Right cardiac atrium (tissue), 5 donors: Measurements from ENCODE around the gene TAC1. TPM values are rescaled to one million over a fixed set of nuclear protein-coding genes. Genes with fewer than 3 reads are reported as not detected.
"Not testable (repeated sequence)": the region's sequence is repeated elsewhere in the genome, so short reads cannot be mapped to it uniquely, and the experiment has no call there.

Experiments
- ATAC-seq, 2 donors: fragments of 200-7000 bp; cut with Tn5 transposase; one replicate each; pipeline versions ENCODE4 v1.8.0 to v1.9.1; 2020; ENCODE audit warnings: moderate library complexity in 2 of 2, mild to moderate bottlenecking in 1 of 2
- DNase-seq, 3 donors: peaks; one replicate each; pipeline ENCODE4 v3.0.0-alpha.2; 2020
- H3K27ac ChIP-seq: one replicate; pipeline ENCODE4 v1.5.1; 2013; ENCODE audit warnings: mild to moderate bottlenecking, low read length, control low read depth, moderate library complexity
- H3K27me3 ChIP-seq: one replicate; pipeline ENCODE4 v1.6.1; 2013; ENCODE audit not compliant: control insufficient read depth, insufficient read depth
- H3K4me1 ChIP-seq: one replicate; pipeline ENCODE4 v1.6.1; 2013; ENCODE audit warnings: low read length; ENCODE audit not compliant: control insufficient read depth, insufficient read depth
- H3K4me3 ChIP-seq: one replicate; pipeline ENCODE4 v1.5.1; 2013; ENCODE audit warnings: low read length, control low read depth
- H3K9me3 ChIP-seq: one replicate; pipeline ENCODE4 v1.6.1; 2013; ENCODE audit warnings: low read length; ENCODE audit not compliant: control insufficient read depth
- WGBS: extraction: QIAGEN DNeasy Blood & Tissue Kit; methylation state at CpG from one replicate; pipeline ENCODE4 v1.1.7; 2013; 5-methylcytosine and 5-hydroxymethylcytosine counted together
- intact Hi-C, 4 donors: fragments of 100-400 bp; cut with DNase I; formaldehyde crosslinking; loops; one replicate each; pipeline versions ENCODE4 v1.11.0 to v1.14.0; 2022 to 2023
- polyA plus RNA-seq: library from polyadenylated mRNA; stranded (reverse); fragments of 200-250 nt; gene quantifications from one replicate; pipeline ENCODE4 v1.2.3, GENCODE V29; 2013
- total RNA-seq, 4 donors: library from RNA; stranded (reverse); fragmentation: NEBNext Ultra II Directional; extraction: Animal tissue kit (Norgen Biotek cat#: 25700); gene quantifications; one replicate each; pipeline ENCODE4 v1.2.1, GENCODE V29; 2021
- donor health status: healthy with polysubstance abuse.
- donor health status: DM: no; HTN: yes; CAD: no.
- donor health status: DM: no; HTN: no; CAD: no.
- donor health status: DM: no; HTN: yes; CAD: no; lungs with severe emphysema.
- donor health status: DM: yes; HTN: yes; CAD: no.

Gene TAC1
- total and polyA plus RNA-seq, 5 donors, result 0.24 to 1.6 TPM; not detected in 3

DNA sequence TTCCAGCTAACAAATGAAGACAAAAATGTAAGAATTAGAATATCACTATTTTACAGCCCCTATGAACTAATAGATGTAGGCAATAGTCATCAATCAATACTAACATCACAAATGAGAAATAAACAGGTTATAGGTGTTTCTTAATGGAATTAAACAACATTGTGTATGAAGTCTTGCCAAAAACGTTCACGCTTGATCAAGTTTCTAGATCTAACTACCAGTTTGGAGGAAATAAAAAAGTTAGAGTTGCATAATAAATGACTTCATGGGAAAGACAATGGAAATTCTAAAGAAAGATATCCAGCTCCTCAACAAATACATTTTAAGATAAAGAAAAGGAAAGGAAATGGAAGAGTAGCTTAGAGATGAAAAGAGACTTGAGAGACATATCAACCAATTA is 19.7 kb downstream of the TAC1 start:
- ATAC-seq (no peak), DNase-seq (no peak)
- Histone ChIP-seq H3K27me3 (no peaks in the 10 kb centered on the region), H3K4me3 (no peak overlapping the region), H3K9me3 (no peaks in the 10 kb centered on the region), H3K4me1 (no peaks in the 10 kb centered on the region), H3K27ac (no peak overlapping the region)
- 60% methylated on average over 2 of the region's 2 CpGs for WGBS
- intact Hi-C loops, result no loop called here

DNA sequence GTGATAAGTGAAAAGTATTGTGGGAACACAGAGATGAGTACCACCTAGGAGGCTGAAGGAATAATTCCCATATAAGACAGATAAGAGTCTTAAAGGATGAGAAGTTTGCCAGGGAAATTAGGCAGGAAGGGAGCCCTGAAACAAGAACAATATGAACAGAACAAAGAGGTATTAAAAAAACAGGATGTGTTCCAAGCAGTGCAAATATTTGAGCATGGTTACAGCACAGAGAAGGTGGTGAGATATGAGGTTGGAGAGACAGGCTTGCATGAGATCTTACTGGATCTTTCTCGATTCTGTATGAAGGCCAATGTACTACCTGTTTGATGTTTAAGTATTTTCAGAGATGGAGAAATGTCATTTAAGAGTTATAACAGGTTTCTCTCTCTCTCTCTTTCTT is 20.3 kb downstream of the TAC1 start:
- ATAC-seq (no peak), DNase-seq (no peak)
- 60% methylated on average over 1 of the region's 1 CpG for WGBS
- intact Hi-C loops, result no loop called here
- Histone ChIP-seq H3K27me3 (no peaks in the 10 kb centered on the region), H3K4me3 (no peak overlapping the region), H3K27ac (no peak overlapping the region), H3K9me3 (no peaks in the 10 kb centered on the region), H3K4me1 (no peaks in the 10 kb centered on the region)

DNA sequence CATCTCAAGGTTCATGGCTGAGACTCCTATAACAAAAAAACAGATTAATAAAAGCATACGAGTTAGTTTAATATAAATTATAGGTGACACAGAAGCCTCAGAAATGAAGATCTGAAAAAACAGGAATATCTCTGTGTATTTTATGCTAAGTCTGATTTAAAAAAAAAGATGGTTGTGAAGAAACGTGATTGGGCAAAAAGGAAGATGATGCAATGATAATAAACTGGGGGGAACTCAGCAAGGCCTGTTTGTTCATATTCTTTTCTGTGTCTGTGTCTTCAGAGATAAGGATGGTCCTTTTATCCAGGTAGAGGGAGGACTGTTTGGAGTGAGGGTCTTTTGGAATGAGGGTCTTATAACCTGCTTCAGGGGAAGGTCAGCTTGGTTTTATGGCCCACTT is 25.9 kb downstream of the TAC1 start:
- H3K27me3 ChIP-seq, result no peaks in the 10 kb centered on the region
- H3K4me3 ChIP-seq, result no peak overlapping the region
- no peaks in the 10 kb centered on the region for H3K4me1 ChIP-seq
- no peak for ATAC-seq
- no peaks in the 10 kb centered on the region for H3K9me3 ChIP-seq
- intact Hi-C loops, result no loop called here
- WGBS, result 66% methylated on average over 2 of the region's 2 CpGs
- no peak for DNase-seq
- no peak overlapping the region for H3K27ac ChIP-seq

DNA sequence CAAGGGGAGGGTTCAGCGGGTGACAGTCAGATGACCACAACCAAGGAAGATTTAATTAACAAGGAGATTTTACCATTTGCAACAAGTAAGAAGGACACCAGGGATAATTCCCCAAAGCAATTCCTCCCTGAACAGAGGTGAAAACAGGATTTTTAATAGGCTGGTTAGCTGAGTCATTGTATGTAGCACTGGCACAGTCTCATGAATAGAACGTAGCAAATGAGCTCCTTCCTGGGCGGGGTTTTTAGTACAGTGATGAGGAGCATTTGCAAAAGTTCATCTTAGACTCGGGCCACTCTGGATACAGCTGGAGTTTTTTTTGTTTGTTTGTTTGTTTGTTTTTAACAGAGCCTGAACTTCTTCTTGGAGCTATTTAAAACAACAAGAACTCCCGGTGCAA is 39.0 kb downstream of the TAC1 start:
- DNase-seq (no peak), ATAC-seq (no peak)
- intact Hi-C loops, result no loop called here
- no peaks in the 10 kb centered on the region for H3K4me1 ChIP-seq
- WGBS, result 65% methylated on average over 5 of the region's 5 CpGs
- H3K27me3 ChIP-seq, result no peaks in the 10 kb centered on the region
- no peak overlapping the region for H3K27ac ChIP-seq
- H3K4me3 ChIP-seq, result no peak overlapping the region
- H3K9me3 ChIP-seq, result no peaks in the 10 kb centered on the region

DNA sequence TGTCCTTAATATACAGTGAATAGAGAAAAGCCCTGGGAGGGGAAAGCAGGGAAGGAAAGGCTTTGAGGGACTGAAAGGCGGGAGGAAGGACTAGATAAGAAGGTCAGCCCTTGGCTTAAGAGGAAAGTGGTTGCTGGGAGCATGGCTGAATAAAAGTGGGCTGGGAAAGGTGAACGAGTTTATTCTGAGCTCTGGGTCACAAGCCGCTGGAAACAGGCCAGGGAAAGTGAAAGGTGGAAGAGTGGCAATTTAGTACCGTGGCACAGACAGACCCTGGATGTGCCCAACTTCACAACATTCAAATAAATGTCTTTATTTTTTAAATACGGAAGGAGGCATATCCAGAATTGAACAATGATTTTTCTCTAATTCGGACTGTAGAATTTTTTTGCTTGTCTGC is 39.7 kb downstream of the TAC1 start:
- no peak for ATAC-seq
- no peaks in the 10 kb centered on the region for H3K27me3 ChIP-seq
- no peak for DNase-seq
- H3K4me1 ChIP-seq, result no peaks in the 10 kb centered on the region
- intact Hi-C loops, result no loop called here
- 54% methylated on average over 6 of the region's 6 CpGs for WGBS
- H3K4me3 ChIP-seq, result no peak overlapping the region
- no peaks in the 10 kb centered on the region for H3K9me3 ChIP-seq
- H3K27ac ChIP-seq, result no peak overlapping the region

DNA sequence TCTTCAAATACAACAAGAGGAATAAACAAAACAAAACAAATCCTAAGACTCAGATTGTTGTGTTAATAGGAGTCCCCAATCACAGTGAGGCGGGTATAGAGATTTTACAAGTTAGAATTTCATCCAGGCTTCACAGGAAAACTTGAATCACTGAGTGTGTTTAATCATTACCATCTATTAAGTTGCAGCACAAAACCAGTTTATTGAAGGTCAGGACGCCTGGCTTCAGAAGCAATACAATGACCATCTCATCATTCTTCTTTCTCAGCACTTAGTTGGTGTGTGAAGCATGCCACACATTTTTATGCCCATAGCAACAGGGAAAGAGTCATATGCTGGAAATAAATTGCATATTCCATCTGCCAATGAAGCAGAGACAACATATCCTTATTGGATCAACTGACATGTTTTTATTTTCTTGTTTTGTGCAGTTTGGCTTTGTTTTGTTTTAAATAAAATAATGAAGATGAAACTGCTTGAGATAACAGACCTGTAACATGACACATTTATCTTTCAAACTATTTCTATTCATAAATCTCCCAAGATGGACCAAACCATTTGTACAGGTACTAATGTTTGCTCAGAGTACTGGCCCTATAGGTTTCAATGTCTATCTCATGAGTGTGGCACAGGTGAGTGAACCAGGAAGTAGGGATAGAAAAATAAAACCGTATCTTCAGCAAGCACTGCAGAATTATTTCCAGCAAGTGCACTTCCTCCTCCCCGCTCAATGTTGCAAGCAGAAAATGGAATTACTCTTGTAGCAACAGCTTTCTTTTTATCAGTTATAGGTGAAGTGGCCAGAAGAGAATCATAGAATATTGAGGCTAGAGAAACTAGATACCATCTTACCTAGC is 40.4 kb downstream of the TAC1 start:
- ATAC-seq (no peak), DNase-seq (no peak)
- Histone ChIP-seq H3K27me3 (no peaks in the 10 kb centered on the region), H3K4me1 (no peaks in the 10 kb centered on the region), H3K9me3 (no peaks in the 10 kb centered on the region), H3K4me3 (no peak overlapping the region), H3K27ac (no peak overlapping the region)
- intact Hi-C loops, result no loop called here
- WGBS, result 72% methylated on average over 4 of the region's 4 CpGs

DNA sequence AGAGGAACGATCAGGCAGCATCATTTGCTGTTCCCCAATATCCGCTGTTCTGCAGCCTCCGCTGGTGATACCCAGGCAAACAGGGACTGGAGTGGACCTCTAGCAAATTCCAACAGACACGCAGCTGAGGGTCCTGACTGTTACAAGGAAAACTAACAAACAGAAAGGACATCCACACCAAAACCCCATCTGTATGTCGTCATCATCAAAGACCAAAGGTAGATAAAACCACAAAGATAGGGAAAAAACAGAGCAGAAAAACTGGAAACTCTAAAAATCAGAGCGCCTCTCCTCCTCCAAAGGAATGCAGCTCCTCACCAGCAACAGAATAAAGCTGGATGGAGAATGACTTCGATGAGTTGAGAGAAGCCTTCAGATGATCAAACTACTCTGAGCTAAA is 54.5 kb downstream of the TAC1 start:
- H3K27me3 ChIP-seq, intact Hi-C loops, H3K9me3 ChIP-seq, H3K4me3 ChIP-seq, H3K27ac ChIP-seq, DNase-seq, ATAC-seq, H3K4me1 ChIP-seq: not testable (repeated sequence)
- WGBS, result 88% methylated on average over 7 of the region's 7 CpGs

Other genes with a start within 250 kb of the TAC1 start
- gene ASNS, start 140.3 kb downstream of the TAC1 start, total RNA-seq, result 10 to 100 TPM; 13.0 to 16.5 (median 14.8) TPM
- 18.6 TPM for gene ASNS, start 140.3 kb downstream of the TAC1 start, polyA plus RNA-seq